ENCODE results near the gene MYO16. TPM values are rescaled to one million over a fixed set of nuclear protein-coding genes. Genes with fewer than 3 reads are reported as not detected.

The MYO16 gene
- total RNA-seq, 1 donor from 2014 or later, result 0.49 TPM

DNA sequence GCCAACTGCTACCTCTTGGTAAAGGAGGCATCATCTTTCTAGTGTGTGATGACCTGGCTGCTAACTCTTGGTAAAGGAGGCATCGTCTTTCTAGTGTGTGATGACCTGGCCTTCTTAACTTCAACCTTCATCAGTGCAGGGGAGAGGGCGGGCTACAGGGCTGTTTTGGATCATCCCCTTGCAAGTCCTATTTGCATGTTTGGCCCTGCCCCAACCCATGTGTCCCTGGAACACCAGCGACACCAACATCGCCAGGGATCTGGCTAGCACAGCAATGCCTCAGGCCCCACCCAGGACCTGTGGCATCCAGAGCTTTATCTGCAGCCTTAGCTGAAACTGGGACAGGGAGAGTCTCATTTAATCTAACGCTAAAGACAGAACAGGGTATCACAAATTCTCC lies 492.4 kb downstream of the MYO16 start:
- Histone ChIP-seq H3K36me3 (no peaks in the 10 kb centered on the region), H3K27me3 (no peaks in the 10 kb centered on the region), H3K4me1 (no peaks in the 10 kb centered on the region), H3K9me3 (no peaks in the 10 kb centered on the region), H3K27ac (no peak overlapping the region), H3K4me3 (no peak overlapping the region)
- TF ChIP-seq POLR2AphosphoS5 (IDR thresholded peaks at IDR 0.05; ENCODE audit: insufficient read depth in 1 of 2, low read depth in 1 of 2) (no peak), POLR2A (IDR thresholded peaks at IDR 0.05) (no peak)
- TF ChIP-seq, protein P1, sequence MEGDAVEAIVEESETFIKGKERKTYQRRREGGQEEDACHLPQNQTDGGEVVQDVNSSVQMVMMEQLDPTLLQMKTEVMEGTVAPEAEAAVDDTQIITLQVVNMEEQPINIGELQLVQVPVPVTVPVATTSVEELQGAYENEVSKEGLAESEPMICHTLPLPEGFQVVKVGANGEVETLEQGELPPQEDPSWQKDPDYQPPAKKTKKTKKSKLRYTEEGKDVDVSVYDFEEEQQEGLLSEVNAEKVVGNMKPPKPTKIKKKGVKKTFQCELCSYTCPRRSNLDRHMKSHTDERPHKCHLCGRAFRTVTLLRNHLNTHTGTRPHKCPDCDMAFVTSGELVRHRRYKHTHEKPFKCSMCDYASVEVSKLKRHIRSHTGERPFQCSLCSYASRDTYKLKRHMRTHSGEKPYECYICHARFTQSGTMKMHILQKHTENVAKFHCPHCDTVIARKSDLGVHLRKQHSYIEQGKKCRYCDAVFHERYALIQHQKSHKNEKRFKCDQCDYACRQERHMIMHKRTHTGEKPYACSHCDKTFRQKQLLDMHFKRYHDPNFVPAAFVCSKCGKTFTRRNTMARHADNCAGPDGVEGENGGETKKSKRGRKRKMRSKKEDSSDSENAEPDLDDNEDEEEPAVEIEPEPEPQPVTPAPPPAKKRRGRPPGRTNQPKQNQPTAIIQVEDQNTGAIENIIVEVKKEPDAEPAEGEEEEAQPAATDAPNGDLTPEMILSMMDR (IDR thresholded peaks at IDR 0.05), result no peak
- DNase-seq (ENCODE audit: extremely low spot score in 2 of 2), result no peak
- intact Hi-C loops (cut with DNase I), result no loop called here

DNA sequence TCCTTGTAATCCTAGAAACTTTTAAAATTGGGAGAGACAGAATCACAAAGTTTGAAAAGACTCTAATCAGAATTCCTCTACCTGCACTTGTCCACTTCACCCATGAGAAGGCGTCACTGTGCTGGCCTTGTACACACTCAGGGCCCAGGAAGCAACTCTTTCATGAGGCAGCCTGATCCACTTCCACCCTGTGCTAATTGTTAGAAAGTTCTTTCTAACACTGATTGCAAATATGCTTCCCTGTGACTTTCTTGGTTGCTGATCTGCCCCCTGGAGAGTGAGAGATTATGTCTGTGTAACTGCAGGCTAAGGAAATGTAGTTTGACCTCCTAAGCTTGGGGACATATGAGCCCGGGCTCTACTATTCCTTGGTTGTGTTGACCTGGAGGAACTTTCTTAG lies 494.6 kb downstream of the MYO16 start:
- TF ChIP-seq POLR2AphosphoS5 (IDR thresholded peaks at IDR 0.05; ENCODE audit: insufficient read depth in 1 of 2, low read depth in 1 of 2), result no peak
- TF ChIP-seq, protein P1 (IDR thresholded peaks at IDR 0.05), result no peak
- TF ChIP-seq POLR2A (IDR thresholded peaks at IDR 0.05), result no peak
- intact Hi-C loops (cut with DNase I), result no loop called here
- Histone ChIP-seq H3K4me1 (no peaks in the 10 kb centered on the region), H3K4me3 (no peak overlapping the region), H3K9me3 (no peaks in the 10 kb centered on the region), H3K27me3 (no peaks in the 10 kb centered on the region), H3K27ac (no peak overlapping the region), H3K36me3 (no peaks in the 10 kb centered on the region)
- DNase-seq (ENCODE audit: extremely low spot score in 2 of 2), result no peak

- no peak for TF ChIP-seq POLR2AphosphoS5 (IDR thresholded peaks at IDR 0.05; ENCODE audit: insufficient read depth in 1 of 2, low read depth in 1 of 2)
- no peak for TF ChIP-seq POLR2A (IDR thresholded peaks at IDR 0.05)
- TF ChIP-seq, protein P1 (IDR thresholded peaks at IDR 0.05), result no peak
- Histone ChIP-seq H3K27ac (no peak overlapping the region), H3K4me1 (no peaks in the 10 kb centered on the region), H3K27me3 (no peaks in the 10 kb centered on the region), H3K36me3 (no peaks in the 10 kb centered on the region), H3K9me3 (no peaks in the 10 kb centered on the region), H3K4me3 (no peak overlapping the region)
- intact Hi-C loops (cut with DNase I), result no loop called here
- DNase-seq (ENCODE audit: extremely low spot score in 2 of 2), result no peak
These were observed 496.8 kb downstream of the MYO16 start for GRCh38 chr13:109126178-109126577.

GRCh38 chr13:109126891-109127641 lies 497.7 kb downstream of the MYO16 start:
- Histone ChIP-seq H3K27me3 (no peaks in the 10 kb centered on the region), H3K36me3 (no peaks in the 10 kb centered on the region), H3K9me3 (no peaks in the 10 kb centered on the region), H3K27ac (no peak overlapping the region), H3K4me3 (no peak overlapping the region), H3K4me1 (no peaks in the 10 kb centered on the region)
- no peak for DNase-seq (ENCODE audit: extremely low spot score in 2 of 2)
- intact Hi-C loops (cut with DNase I), result no loop called here
- TF ChIP-seq, protein P1 (IDR thresholded peaks at IDR 0.05), result no peak

DNA sequence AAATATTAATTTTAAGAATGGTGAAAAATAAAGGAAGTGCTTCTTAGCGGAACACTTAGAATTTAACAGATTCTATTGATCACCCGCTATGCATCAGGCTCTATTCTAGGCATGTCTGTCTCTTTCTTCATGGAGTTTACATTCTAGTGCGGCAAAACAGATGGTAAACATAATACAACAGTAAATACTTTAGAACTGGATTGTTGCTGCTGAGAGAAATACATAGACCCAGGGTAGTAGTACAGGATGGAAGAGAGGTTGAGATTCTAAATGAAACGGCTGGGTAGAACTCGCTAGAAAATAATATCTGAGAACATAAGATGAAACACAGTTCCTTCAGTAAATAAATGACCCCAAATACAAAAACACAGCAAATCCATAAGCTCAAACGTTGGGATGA lies 498.7 kb downstream of the MYO16 start:
- H3K9me3 ChIP-seq, result no peaks in the 10 kb centered on the region
- intact Hi-C loops (cut with DNase I), result no loop called here
- no peaks in the 10 kb centered on the region for H3K4me1 ChIP-seq
- H3K36me3 ChIP-seq, result no peaks in the 10 kb centered on the region
- H3K27ac ChIP-seq, result no peak overlapping the region
- no peak overlapping the region for H3K4me3 ChIP-seq
- DNase-seq (ENCODE audit: extremely low spot score in 2 of 2), result no peak
- TF ChIP-seq POLR2A (IDR thresholded peaks at IDR 0.05), result no peak
- TF ChIP-seq POLR2AphosphoS5 (IDR thresholded peaks at IDR 0.05; ENCODE audit: insufficient read depth in 1 of 2, low read depth in 1 of 2), result no peak
- TF ChIP-seq, protein P1 (IDR thresholded peaks at IDR 0.05), result no peak
- no peaks in the 10 kb centered on the region for H3K27me3 ChIP-seq
